ENCODE results near the gene STK38L.

DNA sequence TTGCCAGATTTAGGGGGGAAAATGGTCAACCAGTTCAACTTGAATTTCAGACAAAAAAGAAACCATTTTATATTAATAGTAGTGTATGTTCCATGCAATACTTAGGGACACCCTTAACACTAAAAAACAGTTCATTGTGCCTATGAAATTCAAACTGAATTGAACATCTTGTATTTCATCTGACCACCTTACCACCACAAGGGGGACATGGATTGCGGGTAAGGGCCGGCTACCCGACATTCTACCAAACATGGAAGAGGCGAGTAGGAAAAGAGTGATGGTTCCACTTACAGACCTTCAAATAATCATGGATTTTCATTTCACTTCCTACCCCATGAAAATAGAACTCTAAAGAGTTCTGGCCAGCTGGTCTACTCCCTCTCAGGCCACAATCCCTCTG, 10.3 kb upstream of the STK38L start:
- no peak for TF ChIP-seq POLR2AphosphoS5 (IDR thresholded peaks at IDR 0.05)
- TF ChIP-seq POLR2A (IDR thresholded peaks at IDR 0.05): no peak
